OCI-M2 (cell line): ENCODE measurements around the gene TPP2.

Experiments
- DNase-seq: peaks from one replicate; lab custom pipeline; 2025; ENCODE audit not compliant: unreplicated experiment; lab: John Stamatoyannopoulos, UW

Gene TPP2

DNA sequence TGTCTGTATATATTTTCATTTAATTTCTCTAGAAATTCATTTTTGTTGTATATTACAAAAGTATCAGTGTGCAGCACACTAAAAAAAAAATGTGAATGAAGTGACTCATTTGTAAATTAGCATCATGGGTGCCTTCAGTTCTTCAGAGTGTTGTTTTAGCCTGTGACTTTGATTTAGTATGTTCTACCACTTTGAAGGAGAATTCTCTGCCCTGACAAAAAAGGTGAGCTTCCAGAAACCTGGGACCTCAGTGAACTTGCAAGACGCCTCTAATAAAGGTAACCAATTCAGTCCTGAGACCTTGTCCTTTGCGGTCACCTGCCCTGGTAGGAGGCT lies 95.7 kb downstream of the TPP2 start:
- DNase-seq: no peak

DNA sequence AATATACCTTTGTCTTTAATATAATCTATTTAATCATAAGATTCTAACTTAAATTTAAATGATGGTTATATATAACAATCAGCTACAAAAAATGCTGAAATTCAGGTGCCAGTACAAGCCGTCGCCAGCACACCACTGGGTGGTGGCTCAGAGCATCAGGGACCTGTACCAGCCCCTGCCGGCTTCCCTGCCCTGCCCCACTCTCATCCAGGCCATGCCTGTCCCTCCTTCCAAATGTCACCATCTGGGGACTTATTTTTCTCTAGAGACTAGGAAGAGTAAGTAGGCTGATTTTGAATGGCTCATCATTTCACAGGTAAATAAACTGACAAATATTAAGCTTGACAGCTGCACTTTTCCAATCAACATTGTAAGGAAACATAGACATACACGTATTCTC lies 96.5 kb downstream of the TPP2 start:
- no peak for DNase-seq

DNA sequence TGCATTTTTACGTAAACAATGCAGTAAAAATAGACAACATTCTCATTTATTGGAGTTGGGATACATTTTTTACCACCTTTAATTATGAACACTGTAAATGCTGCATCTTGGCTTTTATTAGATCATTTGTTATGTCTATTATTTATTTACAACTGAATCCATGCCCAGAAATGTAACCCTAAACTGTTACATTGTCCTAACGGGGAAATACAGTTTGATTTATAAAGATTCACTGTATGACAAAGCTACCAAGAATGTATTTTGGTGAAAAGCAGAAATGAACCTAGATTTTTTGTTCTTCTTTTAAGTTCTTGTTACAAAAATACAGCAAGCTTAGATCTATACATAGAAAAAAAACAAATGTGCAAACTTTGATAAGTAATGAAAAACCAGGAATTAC lies 97.0 kb downstream of the TPP2 start:
- no peak for DNase-seq

DNA sequence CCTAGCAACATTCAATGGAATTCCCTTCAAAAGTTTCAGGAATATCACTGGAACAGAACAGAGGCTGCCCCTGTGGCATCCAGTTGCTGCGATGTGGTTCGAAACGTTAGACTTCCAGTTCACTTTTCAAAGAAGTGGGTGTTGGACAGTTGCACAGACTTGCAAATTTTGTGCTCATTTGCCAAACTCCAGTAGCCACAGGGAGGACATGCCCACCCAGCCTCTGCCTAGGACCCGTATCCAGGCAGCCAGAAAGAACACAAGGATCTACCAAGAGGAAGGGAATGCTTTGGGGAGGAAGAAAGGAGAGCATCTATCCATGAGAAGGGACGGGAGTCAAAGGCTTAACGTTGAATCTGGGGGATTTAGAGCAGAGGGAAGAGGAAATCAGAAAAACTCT lies 98.2 kb downstream of the TPP2 start, which contains the start of gene METTL21C:
Gene METTL21C (minus strand): TSS at position 108 of the 400 bp plus-strand sequence. CDS start 546 bp downstream, outside the sequence.
- DNase-seq: no peak

DNA sequence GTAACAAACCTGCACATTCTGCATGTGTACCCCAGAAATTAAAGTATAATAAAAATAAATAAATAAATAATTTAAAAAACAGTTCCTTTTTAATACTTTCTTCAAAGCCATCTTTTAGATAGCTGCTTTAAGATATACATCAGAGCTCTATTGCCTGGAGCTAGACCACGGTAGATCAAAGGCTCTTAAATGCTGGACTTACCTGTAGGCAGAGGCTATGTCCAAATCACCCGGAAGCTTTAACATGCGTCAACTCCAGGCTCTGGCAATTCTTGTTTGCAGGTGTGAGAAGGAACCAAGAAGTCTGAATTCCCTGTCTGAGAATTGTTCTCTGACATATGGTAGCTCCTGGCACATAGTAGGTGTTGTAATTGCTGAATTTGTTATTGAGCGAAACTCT lies 99.7 kb downstream of the TPP2 start:
- DNase-seq: no peak

DNA sequence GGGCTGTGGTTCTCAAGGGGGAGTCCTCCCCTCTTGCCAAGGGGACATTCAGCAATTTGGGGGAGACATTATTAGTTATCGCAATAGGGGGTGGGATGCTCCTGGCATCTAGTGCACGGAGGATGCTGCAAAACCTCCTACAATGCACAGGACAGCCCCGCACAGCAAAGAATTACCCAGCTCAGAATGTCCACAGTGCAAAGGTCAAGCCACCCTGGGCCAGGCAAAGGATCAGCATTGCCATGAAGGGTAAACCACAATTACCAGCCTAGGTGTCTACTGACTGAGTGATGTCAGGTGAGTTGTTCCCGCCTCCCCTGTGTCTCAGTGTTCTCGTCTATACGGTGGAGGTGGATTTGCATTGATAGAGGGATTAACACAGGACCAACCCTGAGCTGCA lies 100.5 kb downstream of the TPP2 start:
- no peak for DNase-seq

DNA sequence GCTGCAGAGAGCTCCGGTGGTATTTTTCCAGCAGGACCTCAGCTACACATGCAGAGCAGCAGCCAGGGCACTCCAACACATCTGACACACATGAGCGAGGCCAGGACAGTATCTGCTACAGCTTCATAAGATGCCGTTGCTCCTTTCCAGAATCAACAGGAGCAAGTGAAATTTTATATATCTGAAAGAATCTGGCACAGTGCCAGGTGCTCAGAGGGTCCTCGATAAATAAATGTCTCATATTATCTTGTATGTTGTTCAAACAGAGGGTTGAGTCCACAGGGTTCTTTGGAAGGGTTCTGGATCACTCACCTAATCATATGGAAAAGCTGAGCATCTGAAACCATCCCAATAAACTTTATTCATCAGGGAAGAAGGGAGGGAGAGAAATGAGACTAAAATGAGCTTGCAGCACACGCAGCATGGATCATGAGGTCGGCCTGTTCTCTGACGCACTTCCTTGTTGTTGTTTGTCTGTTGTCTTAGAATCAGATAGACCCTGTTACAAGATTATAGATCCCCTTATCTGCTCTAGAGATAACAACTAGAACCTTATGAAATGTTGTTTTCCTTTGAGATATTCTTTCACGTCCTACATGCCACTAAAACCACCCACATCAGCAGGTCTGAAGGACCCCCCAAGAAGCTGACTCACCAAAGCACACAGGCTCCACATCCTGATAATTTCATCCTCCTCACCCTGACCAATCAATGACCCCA lies 101.3 kb downstream of the TPP2 start:
- DNase-seq: no peak

DNA sequence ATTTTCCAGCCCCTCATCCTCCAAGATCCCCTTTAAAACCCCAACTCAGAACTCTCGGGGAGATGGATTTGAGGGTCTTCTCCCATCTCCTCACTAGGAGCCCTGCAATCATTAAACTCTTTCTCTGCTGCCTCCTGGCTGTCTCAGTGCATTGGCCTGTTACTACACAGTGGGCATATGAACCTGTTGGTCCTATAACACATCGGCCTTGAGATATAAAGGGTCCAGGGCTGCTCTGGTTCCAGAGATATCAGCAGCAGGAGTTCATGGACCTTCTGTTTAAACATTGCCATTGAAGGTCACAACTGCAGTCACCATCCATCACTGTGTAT lies 101.8 kb downstream of the TPP2 start:
- no peak for DNase-seq

DNA sequence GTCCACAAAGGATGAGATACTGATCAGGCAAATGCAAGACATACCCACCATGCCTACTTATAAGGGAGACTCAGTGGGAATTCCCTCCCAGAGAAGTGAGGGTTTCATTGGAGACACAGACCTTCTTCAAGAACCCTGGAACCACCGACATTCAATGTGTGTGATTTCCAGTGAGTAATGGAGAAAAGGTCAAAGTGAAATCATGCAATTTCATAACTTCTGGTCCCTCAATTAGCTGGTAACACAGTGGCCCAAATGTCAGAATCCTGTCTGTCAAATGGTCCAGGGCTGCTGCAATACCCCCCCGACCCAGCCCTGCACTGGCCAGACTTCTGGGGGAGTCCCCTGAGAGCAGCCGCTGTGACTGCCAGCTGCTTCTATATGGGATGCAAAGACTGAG lies 102.7 kb downstream of the TPP2 start:
- no peak for DNase-seq

DNA sequence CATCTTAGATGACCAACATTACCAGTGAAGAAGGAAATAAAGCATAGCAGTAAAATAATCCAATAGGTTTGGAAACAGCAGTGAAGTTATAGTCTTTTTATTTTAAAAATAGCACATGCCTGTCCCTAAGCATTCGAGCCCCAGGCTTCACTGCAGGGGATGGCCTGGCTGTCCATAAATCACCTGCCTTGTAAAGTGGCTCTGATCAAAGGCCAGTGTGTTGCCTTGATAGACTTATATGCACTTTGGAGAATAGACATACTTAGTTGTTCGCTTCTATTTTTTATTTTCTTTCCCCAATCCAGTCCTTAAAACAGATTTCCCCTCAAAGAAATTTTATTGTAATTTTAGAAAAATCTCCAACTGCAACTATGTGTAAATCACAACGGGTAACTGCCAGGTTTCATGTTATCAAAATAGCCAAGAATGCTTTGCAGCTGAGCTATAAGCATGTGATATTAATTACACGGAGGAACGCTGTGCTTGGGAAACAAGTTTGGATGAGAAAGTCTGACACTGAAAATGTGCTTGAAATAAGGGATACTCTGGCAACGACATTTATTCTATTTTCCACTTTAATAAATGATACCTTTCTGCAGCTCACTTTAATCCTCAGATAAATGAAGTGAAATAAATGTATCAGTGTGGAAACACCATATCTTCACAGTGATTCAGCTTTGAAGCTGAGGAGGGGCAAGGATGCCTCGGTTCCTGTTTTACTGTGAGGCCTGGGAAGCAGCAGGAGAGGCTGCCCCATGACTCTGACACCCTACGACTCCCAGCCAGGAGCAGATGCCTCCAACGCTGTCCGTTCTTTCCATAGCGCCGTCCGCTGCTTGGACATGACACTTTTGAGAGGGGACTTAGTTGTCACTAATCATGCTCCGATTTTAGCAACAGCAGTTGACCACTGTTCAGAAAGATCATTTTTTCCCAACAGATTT lies 103.6 kb downstream of the TPP2 start:
- DNase-seq: no peak

DNA sequence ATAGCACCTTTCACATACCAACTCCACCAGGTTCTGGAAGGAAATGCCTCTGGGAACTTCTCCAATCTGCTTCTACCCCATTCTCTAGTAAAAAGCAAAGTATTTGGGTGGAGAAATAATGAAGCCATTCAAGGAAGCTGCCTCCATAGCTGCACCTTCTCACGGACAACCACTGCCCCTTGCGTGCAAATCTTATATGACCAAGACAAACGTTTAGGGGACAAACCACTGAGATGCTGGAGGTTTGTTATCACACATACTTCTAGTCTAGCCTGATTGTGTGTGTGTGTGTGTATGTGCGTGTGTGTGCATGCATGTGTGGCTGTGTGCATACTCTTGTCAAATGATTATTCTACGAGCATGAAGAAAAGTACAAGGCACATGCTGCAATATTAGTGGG lies 104.5 kb downstream of the TPP2 start:
- no peak for DNase-seq

DNA sequence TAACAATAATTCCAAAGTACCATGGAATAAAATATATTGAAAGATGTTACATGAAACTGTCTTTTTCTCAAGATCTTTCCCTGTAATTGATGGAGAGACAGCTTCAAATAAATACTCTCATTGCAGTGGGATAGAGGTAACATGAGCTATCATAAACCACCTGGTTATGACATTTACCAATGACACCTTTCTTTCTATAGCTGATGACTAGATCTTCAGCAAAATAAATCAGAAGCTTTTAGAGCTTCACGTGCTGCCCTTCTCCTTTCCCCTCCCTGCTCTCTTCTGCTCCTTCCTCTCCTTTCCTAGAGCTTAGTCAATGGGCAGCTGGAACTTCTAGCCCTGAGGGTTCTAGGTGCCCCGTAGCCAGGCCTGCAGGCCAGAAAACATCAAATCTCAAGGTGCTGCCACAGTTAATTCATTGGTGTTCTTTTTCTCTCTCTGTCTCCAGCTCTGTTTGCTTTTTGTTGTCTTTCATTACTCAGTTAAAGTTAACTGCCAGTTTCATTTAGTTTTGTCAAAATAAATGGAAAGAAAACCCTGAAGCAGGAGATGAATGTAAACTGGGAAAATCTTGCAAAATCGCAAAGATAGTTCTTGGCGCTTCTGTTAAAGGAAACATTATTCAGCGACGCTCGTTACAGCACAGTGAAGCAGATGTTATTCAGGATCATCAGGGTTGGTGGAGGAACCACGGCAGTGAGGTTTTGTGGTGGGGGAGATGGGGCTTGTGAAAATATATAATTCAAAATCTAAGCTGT lies 106.4 kb downstream of the TPP2 start:
- DNase-seq: no peak

DNA sequence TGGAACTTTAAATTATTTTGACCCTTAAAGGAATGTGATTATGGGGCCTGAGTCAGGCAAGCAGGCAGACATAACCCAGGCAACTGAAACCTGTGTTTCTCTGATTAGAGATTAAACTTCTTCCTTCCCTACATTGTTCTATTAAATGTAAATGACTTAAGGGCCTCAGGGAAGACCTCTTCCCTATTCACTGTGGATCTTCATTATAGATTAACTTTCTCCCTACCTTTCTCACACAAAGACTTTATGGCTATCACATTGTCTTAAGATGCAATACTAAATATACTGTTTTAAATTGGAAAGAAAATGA lies 106.9 kb downstream of the TPP2 start:
- no peak for DNase-seq

DNA sequence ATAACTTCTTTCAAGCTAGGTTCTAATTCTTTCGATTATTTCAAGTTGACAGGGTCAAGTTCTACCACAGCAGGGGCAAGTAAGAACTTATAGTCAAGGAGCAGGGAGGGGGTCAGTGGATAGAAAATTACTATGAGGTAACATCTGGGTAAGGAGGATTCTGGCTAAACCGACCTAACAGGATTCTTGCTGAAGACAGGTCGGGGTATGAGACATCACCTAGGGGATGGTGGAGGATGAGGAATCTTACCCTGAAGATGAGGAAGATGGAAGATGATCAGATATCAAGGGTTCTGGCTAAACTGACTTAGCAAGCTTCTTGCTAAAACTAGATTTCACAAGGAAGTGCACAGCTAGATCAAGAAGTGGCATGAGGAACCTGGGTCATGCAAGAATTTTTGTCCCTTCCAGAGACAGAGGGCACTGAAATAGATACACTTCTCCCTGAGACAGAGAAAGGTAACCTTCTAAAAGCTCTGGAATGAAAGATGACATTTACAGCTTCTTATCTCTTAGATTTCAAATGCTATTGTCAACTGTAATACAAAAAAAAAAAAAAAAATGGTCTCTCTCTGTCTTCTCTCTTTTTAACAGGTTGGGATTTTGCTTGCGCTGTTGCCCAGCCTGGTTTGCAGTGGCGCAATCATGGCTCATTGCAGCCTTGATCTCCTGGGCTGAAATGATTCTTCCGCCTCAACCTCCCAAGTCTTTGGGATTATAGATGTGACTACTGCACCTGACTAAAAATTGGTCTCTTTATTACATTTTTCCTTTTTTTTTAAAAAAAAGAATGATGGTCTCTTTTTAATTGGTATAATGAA lies 107.7 kb downstream of the TPP2 start:
- no peak for DNase-seq

DNA sequence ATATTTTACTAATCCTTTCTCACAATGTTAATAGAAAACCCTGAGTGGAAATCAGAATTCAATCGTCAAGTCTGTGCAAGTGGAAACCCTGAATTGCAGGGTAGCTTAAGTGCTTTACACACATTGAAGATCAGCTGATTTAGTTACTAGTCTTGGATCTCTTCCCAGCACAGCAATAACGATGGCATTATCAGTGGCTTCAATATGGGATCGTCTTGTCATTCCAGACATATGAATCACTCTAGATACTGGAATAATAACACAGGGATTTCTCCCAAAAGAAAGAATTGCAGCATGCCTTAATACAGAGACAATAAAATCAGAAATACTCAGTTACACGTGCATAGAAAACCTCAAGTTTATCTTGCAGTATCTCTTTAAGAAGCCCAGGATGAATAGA lies 110.7 kb downstream of the TPP2 start:
- no peak for DNase-seq

DNA sequence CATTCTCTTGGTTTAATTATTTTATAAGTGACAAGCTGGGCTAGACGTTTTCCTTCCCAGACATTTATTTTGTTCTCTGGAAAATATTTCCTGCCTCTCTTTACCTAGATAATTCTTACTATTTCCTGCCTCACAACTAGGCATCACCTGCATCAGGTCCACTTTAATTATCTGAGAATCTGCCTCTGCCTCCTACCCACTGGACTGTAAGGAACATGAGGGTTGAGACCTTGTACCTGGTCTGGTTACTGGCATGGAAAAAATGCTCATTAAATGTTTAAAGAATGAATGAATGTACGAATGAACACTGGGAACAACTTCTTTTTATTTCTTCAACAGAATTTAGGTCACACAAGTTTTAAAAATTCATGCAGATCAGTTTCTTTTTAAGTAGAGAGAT lies 111.4 kb downstream of the TPP2 start:
- DNase-seq: no peak

DNA sequence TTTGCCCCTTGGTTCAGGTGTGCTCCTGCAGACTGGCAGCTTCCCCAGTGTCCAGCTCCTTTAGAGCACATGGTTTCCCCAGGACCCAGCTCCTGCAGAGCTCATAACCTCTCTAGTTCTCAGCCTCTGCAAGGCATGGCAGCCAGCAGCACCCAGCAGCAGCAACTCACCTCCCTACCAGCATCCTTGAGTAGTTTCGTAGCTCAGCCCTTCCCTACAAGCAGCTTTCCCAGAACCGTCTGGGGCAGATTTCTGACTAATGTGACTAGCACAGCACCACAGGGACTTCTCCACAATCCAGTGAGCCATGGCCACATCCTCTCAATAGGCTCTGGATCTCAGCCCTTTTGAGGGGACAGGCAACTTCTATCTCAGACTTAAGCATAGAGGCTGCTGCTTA lies 112.2 kb downstream of the TPP2 start:
- no peak for DNase-seq

DNA sequence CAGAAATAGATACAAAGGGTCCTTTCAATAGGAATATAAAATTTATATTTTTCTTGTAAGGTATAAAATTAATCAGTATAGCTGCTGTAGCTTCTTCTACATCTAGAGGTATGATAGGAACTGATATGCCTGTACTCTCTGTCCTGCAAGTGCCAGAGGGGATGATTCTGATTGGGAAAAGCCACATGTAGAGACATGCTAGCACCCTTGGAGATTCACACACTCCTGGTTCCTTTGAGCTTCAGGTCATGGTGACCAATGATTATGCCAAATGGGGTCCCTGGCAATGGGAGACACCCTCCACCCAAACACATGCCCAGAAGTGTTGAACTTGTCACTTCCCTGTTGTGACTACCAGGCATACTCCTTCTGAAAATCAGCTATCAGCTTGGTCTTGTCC lies 112.8 kb downstream of the TPP2 start:
- no peak for DNase-seq

DNA sequence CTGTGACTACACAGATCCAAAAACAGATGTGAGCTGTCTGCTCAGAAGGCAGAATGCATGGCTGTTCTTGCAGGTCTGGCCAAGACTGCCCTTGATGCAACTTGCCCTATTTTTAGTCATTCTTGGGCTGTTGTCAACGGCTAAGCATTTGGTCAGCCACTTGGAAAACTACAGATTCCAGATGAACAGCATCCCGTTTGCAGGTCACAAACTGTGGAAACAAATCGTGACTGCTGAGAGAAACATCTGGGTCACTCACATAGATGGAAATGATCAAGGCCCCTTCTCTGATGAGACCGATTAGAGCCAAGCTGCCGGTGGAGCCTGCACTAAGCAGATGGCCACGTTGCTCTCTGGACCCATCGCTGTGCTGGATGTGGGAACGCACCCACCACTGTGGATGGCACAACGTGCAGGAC lies 113.5 kb downstream of the TPP2 start:
- no peak for DNase-seq

DNA sequence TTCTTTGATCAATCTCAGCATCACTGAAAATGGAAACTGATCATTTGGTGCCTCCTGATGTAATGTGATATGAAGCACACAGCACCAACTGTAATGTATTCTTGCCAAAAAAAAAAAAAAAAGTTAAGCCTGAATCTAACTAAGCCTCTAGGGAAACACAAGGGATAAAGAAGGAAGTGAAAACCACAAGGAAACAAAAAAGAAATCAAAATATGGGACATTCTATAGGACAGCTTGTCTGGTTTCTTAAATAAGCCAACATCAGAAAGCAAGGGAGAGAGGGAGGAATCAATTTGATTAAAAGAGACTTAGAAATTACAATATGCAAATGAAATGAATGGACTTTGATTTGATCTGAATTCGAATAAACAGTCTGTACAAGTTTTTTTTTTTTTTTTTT lies 118.7 kb downstream of the TPP2 start:
- DNase-seq: no peak

DNA sequence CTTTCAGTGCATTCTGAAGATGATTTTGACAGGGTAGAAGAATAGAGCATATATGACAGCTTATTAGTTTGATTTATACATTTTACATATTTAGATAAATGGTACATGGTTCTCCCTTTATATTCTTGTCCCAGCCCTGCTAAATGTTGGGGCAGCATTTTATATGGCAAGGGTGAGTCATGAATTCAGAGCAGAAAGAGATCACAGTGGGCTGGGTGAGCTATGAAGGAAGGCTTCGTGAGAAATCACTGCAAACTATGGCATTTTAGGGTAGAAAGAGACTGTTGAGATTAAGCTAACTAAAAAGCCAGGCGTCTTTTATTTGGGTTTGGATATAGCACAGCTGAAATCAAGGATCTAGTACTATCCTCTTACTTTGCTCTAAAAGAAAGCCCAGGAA lies 122.0 kb downstream of the TPP2 start:
- no peak for DNase-seq
